AG09309 (cell line): ENCODE measurements around the gene DRC1.

Experiments used
- DNase-seq: peaks from one replicate; pipeline ENCODE4 v3.0.0-alpha.2; 2010; ENCODE audit warnings: low read depth
- H3K4me3 ChIP-seq: 2 replicates; pipeline ENCODE4 v1.5.1; 2011; ENCODE audit warnings: mild to moderate bottlenecking, low read depth, low read length, moderate library complexity; ENCODE audit not compliant: control insufficient read depth
- CTCF ChIP-seq: IDR thresholded peaks from 2 replicates; pipeline ENCODE4 v1.5.1; 2011; ENCODE audit warnings: mild to moderate bottlenecking, low read depth, low read length, inconsistent platforms; ENCODE audit not compliant: insufficient read depth, control insufficient read depth; ENCODE audit errors: missing control alignments

Gene DRC1

GRCh38 chr2:26483957-26484565 lies 82.3 kb downstream of the DRC1 start:
- no peak for DNase-seq
- no peak for TF ChIP-seq CTCF
- no peak overlapping the region for H3K4me3 ChIP-seq

- DNase-seq: no peak
- TF ChIP-seq CTCF: no peak
These were observed 82.9 kb downstream of the DRC1 start for GRCh38 chr2:26484579-26484978.

GRCh38 chr2:26485099-26485498 lies 83.4 kb downstream of the DRC1 start:
- DNase-seq: no peak
- no peak overlapping the region for H3K4me3 ChIP-seq
- TF ChIP-seq CTCF: no peak

More at GRCh38 chr2:26484579-26484978, 82.9 kb downstream of the DRC1 start:
- no peak overlapping the region for H3K4me3 ChIP-seq

GRCh38 chr2:26485725-26486418 lies 84.2 kb downstream of the DRC1 start:
- DNase-seq: no peak

GRCh38 chr2:26486789-26487188 lies 85.1 kb downstream of the DRC1 start:
- no peak overlapping the region for H3K4me3 ChIP-seq
- no peak for TF ChIP-seq CTCF
- DNase-seq: no peak

More at GRCh38 chr2:26485725-26486418, 84.2 kb downstream of the DRC1 start:
- TF ChIP-seq CTCF: no peak
- no peak overlapping the region for H3K4me3 ChIP-seq

GRCh38 chr2:26487192-26487591 lies 85.5 kb downstream of the DRC1 start:
- no peak overlapping the region for H3K4me3 ChIP-seq
- DNase-seq: no peak
- TF ChIP-seq CTCF: no peak
